Measurements from ENCODE around the gene EPS8.
A peak's percentile ranks its signal among the peaks of the same experiment; 100 is the strongest.

EPS8 gene

DNA sequence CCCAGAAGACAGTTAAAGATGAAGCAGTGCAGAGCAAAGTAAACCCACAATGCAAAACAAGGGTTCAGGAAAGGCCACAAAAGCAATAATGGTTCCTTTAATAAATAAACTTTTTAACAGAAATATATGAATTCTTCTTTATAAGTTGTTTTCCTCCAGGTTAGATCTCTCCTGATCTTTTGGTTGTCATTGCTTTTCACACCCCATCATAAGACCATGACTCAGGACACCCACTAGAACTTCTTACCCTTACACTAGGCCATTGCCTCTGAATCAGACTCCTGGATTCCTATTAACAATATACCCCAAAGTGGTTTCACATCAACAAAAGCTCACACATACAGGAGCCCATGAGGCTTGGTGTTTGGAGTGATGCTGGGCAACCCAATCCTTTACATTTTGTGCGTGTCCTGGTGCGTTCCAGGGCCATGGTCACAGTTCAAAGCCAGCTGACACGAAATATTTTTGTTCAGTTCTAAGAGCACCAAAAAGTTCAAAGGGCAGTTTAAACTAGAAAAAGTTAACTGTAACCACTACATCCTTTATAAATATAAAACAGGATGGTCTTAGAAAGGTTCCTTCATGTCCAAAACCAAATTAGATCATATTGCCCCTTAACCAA lies 187.0 kb downstream of the EPS8 start:
- no peak overlapping the region for H3K4me3 Mint-ChIP-seq
- peaks cover 2% of the 10 kb centered on the region for H3K4me1 Mint-ChIP-seq
- H3K27me3 Mint-ChIP-seq = peaks cover 4% of the 10 kb centered on the region
- H3K27ac Mint-ChIP-seq = no peak overlapping the region
- DNase-seq (ENCODE audit: low spot score in 2 of 2) (no peak), ATAC-seq (ENCODE audit: low read depth) (no peak)
- H3K9me3 Mint-ChIP-seq = no peaks in the 10 kb centered on the region
- H3K36me3 Mint-ChIP-seq = peaks cover 2% of the 10 kb centered on the region

DNA sequence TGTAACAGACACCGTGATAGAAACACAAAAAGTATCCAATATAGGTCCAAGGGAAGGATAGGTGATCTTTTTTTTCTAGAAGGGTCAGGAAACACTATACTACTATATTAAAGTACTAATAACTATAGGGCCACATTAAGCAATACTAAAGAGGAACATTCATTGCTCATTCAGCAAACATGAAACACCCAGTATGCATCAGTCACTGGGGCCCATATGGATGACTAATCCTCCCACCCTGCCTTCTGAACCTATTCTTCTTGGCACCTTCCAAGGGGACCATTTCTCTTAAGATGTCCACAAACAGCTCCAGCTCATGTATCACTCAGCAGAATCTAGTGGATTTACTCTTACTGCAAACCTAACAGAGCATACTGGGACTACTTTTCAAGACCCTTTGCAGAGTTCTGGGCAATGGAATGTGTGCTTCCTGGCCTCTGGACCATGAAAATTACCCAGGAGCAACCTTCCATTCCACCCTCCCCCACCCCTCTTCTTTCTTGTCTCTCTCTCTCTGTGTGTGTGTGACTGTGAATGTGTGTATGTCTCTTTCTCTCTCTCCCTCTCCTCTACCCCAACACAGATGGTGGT lies 187.9 kb downstream of the EPS8 start:
- Mint-ChIP-seq H3K27me3 (peaks cover 4% of the 10 kb centered on the region), H3K36me3 (peaks cover 2% of the 10 kb centered on the region), H3K27ac (no peak overlapping the region), H3K4me1 (peaks cover 2% of the 10 kb centered on the region), H3K4me3 (no peak overlapping the region), H3K9me3 (no peaks in the 10 kb centered on the region)
- DNase-seq (ENCODE audit: low spot score in 2 of 2) (no peak), ATAC-seq (ENCODE audit: low read depth) (no peak)

DNA sequence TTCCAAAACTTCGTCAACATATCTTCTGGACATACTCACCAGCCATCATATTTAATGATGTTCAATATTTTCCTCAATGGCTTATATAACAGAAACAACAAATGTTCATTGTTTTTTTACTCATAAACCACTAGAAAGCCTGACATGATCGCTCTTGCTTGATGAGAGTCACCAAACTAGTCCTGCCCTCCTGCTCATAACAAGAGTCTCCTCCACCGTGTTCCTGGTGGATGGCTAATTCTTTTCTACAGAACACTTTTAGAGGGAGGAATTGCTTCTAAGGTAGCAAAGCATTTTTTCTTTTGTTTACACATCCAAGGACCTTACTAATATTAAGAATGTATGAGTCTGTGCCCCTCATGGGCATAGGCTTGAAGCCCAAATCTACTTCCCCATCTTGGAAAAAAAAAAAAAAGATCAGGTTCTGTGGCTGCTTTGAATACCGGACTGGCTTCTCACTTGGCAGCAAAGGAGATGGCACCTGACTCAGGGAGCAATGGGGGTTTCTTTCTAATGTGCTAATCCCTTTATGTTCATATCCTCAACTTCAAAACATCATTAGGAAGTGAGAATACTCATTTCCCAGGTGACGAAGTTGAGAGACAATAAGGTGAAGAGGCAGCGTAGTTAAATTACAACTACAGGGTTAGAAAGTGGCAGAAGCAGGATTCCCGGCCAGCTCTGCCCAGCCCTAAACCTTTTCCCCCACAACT lies 188.8 kb downstream of the EPS8 start:
- no peak overlapping the region for H3K4me3 Mint-ChIP-seq
- peaks cover 4% of the 10 kb centered on the region for H3K4me1 Mint-ChIP-seq
- peaks cover 5% of the 10 kb centered on the region for H3K36me3 Mint-ChIP-seq

DNA sequence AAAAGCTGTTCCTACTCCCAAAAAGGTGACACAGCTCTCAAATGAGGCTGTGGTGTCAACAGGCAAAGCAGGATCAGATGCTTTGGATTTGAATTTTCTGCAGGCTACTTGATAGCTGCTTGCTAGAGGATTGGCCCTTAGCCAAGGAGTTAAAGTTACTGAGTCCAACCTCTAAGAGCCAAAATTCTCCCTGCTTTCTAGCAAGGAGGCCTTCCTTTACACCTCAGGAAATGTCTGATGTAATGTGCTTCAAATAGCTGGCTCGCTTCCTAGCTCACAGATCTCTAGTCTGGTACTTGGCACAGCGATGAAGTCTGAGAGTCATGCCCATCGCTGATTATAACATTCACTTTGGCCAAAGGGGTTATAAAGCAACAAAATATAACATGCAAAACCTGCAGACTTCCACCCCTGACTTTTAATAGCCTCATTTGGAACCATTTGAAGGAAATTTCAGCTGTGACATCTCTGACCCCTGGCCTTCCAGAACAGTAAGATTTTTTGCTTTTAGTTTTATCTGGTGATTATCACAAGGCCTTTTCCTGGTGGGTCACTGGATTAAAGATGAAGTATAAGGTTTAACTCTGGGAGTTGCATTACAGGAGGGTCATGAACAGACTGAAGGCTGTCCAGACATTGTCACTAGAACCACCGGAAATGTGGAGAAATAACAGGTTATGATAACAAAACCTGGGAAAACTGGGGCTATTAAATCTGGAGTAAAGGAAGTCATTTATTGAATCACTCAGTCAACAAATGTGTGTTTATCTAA lies 189.7 kb downstream of the EPS8 start:
- DNase-seq (ENCODE audit: low spot score in 2 of 2) (no peak), ATAC-seq (ENCODE audit: low read depth) (no peak)
- Mint-ChIP-seq H3K27me3 (peaks cover 3% of the 10 kb centered on the region), H3K9me3 (no peaks in the 10 kb centered on the region), H3K36me3 (peaks cover 6% of the 10 kb centered on the region), H3K27ac (no peak overlapping the region), H3K4me1 (peaks cover 4% of the 10 kb centered on the region), H3K4me3 (no peak overlapping the region)

More for the DNA sequence above, 188.8 kb downstream of the EPS8 start:
- ATAC-seq (ENCODE audit: low read depth) (no peak), DNase-seq (ENCODE audit: low spot score in 2 of 2) (no peak)
- Mint-ChIP-seq H3K27me3 (peaks cover 3% of the 10 kb centered on the region), H3K27ac (no peak overlapping the region), H3K9me3 (no peaks in the 10 kb centered on the region)

DNA sequence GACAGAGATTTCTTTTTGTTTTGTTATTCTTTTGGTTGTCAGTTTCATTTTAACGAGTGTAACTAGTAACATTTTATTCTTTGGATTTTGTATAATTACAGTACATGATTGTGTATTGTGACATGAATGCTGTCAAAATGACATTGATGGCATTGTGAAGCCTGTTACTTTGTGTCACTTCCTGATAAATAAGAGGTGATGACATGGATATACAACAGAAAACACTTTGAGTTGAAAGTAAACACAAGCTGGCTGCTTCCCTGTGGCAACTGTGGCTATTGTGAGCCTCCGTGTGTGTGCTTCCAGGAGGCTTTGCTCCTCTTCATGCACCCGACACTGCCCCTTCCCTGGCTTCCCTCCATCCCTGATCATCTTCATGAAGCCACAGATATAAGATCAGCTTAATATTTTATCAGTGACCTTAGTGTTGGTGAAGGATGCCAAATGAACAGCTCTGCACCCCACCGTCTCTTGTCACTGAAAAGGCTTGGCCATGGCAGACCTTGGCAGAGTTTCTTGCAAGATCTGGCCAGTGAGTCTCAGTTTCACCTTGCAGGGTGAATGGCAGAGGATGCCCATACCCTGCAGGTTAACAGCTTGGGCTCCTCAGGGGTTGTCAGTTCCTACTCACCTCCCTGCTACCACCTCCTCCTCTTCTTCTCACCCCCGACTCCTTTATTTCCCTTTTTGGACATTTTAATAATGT lies 191.9 kb downstream of the EPS8 start:
- H3K4me3 Mint-ChIP-seq = no peak overlapping the region
- H3K36me3 Mint-ChIP-seq = peaks cover 9% of the 10 kb centered on the region
- H3K4me1 Mint-ChIP-seq = peaks cover 4% of the 10 kb centered on the region
- H3K27ac Mint-ChIP-seq = no peak overlapping the region
- H3K27me3 Mint-ChIP-seq = no peaks in the 10 kb centered on the region
- no peak for DNase-seq (ENCODE audit: low spot score in 2 of 2)
- no peak for ATAC-seq (ENCODE audit: low read depth)
- no peaks in the 10 kb centered on the region for H3K9me3 Mint-ChIP-seq

DNA sequence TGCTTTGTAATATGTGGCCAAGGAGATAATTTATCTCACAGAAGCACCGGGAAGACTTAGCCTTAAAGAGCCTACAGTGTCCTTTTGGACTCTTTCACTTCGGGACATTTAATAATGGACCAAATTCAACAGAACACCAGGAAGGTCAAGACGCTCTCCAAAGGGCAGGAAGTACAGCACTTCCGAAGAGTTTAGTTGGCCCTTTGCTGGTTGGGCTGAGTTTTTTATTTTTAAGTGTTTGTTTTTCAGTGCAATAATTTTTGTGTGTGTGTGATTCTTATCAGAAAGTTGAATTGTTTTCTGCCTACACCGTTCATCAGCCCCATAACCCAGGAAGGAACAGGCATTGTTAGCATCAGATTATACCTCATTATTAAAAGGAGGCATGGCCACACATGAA lies 193.0 kb downstream of the EPS8 start:
- ATAC-seq (ENCODE audit: low read depth) = no peak
- no peaks in the 10 kb centered on the region for H3K27me3 Mint-ChIP-seq

DNA sequence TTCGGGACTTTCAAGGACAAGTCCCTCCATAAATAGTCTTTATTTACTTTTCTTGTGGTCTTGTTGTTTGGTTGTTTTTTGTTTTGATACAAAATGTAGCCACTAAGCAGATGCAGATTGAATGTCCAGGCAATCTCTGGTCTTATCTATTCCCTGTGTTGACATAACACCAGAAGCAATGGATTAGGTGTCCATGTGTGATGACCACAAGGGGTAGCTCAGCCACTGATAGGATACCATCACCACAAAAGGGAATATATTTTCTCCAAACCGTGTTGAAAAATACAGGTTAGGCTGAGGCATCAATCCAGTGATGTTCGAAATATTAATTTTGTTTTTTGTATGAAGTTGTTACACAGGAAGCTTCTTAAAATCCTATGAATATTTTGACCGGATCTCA lies 196.3 kb downstream of the EPS8 start:
- Mint-ChIP-seq H3K4me3 (no peak overlapping the region), H3K36me3 (peaks cover 18% of the 10 kb centered on the region), H3K9me3 (no peaks in the 10 kb centered on the region), H3K4me1 (peaks cover 10% of the 10 kb centered on the region), H3K27me3 (no peaks in the 10 kb centered on the region), H3K27ac (no peak overlapping the region)
- DNase-seq (ENCODE audit: low spot score in 2 of 2) = no peak
- ATAC-seq (ENCODE audit: low read depth) = no peak

More for the DNA sequence above, 193.0 kb downstream of the EPS8 start:
- Mint-ChIP-seq H3K4me3 (no peak overlapping the region), H3K4me1 (peaks cover 4% of the 10 kb centered on the region), H3K36me3 (peaks cover 10% of the 10 kb centered on the region), H3K27ac (no peak overlapping the region), H3K9me3 (no peaks in the 10 kb centered on the region)
- no peak for DNase-seq (ENCODE audit: low spot score in 2 of 2)

DNA sequence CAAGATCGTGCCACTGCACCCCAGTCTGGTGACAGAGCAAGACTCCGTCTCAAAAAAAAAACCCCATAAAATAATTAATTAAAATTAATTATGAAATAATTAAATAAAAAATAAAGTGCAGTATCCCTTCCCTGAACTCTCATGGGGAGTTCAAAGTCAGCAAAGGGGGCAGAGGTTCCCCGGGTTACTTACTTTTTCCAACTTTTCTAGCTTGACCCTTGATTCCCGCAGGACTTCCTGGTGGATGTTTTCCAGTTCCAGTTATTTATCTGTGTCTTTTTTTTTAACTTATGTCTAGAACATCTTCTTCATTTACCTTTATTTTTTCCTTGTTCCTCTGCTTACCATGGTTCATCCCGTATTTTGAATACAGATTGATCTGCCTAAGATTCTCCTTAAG lies 197.4 kb downstream of the EPS8 start:
- H3K36me3 Mint-ChIP-seq = peaks cover 21% of the 10 kb centered on the region
- DNase-seq (ENCODE audit: low spot score in 2 of 2) (no peak), ATAC-seq (ENCODE audit: low read depth) (no peak)
- H3K27ac Mint-ChIP-seq = no peak overlapping the region
- H3K27me3 Mint-ChIP-seq = no peaks in the 10 kb centered on the region
- no peaks in the 10 kb centered on the region for H3K9me3 Mint-ChIP-seq
- peaks cover 8% of the 10 kb centered on the region for H3K4me1 Mint-ChIP-seq
- H3K4me3 Mint-ChIP-seq = no peak overlapping the region

DNA sequence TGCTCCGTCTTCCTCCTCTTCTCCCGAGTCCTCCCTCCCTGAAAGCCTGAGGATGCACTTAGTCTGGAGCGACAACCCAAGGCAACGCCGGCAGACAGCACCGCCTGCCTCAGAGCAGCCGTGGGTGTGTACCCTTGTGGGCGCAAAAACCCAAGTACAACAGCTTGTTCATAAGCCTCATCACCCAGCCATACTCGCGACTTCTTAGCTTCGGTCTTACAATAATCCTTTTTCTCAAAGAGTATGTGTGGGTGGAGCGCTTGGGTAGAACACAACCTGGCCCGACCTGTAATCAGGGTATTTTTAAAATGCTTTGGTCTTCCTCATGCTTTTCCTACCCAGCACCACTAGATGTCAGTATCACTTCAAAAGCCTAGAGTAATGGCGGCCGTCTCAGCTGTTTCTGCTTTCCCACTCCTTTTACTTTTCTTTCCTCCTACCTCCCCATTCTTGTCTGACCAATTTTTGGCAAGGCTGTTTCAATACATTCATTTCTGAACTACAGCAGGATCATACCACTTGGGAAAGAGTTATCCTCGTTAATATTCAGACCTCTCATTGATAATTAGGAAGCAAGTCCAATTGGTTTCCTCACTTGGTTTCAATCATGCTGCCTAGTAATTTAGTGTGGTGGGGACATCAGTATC lies 198.9 kb downstream of the EPS8 start:
- Mint-ChIP-seq H3K27me3 (no peaks in the 10 kb centered on the region), H3K27ac (peak overlapping the region; percentile 81), H3K4me1 (peaks cover 6% of the 10 kb centered on the region), H3K4me3 (peak overlapping the region; percentile 70), H3K36me3 (peaks cover 21% of the 10 kb centered on the region), H3K9me3 (no peaks in the 10 kb centered on the region)
- ATAC-seq (ENCODE audit: low read depth) (peak; percentile 96), DNase-seq (ENCODE audit: low spot score in 2 of 2) (peak; percentile 18 to 46)

DNA sequence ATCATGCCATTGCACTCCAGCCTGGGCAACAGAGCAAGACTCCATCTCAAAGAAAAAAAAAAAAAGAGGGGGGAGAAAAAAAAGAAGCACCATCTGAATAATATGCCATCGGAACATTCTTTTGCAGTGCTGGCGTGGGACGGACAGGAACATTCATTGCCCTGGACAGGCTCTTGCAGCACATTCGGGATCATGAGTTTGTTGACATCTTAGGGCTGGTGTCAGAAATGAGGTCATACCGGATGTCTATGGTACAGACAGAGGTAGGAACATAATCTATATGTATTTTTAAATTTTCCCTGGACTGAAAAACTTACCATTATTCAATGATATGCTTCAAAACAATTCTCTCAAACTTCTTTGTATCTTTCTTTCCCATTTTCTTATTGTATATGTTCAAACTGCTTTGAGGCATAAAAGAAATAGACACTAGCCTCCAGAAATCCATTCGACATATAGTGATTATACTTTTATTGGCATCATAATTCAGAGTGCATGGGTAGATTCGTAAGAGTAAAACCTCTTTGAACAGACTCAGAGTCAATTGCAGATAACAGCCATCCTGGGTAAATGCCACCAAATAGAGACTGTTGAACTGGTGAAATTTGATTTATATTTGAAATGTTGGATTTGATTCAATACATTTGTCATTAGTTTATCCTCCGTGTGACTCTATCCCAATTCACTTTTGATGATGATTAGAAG lies 199.7 kb downstream of the EPS8 start:
- H3K4me1 Mint-ChIP-seq = peaks cover 6% of the 10 kb centered on the region
- H3K27me3 Mint-ChIP-seq = no peaks in the 10 kb centered on the region
- ATAC-seq (ENCODE audit: low read depth) (no peak), DNase-seq (ENCODE audit: low spot score in 2 of 2) (no peak)
- H3K27ac Mint-ChIP-seq = no peak overlapping the region
- no peak overlapping the region for H3K4me3 Mint-ChIP-seq
- peaks cover 21% of the 10 kb centered on the region for H3K36me3 Mint-ChIP-seq
- H3K9me3 Mint-ChIP-seq = no peaks in the 10 kb centered on the region

DNA sequence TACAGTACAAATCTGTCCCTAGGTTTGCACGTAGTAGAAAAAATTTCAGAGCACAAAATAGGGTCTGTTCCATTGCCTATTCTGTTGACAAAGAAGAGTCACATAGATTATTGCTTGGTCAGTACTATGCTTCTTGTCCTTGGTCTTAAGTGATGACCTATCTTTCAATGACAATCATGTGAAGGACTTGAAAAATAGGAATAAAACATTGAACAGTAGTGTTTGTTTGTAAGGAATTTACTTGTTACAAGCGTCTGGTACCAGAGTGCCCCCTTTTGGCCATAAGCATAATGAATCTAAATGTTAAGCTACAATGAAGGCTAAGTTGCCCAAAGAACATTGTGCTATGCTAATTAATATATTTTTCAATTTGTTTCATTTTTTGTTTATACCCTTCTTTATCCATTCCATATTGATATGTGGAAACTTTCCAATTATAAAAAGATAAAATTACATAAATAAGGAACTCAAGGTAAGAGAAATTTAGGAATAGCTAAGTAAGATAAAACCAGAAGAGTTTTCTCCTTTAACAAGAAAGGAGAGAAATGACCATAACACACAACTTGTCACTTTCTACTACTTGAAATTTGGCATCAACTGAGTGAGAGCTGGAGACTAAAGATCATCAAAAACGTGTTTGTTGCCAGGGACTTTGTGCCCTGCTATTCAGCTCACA lies 204.7 kb downstream of the EPS8 start:
- H3K9me3 Mint-ChIP-seq = no peaks in the 10 kb centered on the region
- peak in 1 of 2 donors; percentile 37 for DNase-seq (ENCODE audit: low spot score in 2 of 2)
- peak; percentile 50 for ATAC-seq (ENCODE audit: low read depth)

DNA sequence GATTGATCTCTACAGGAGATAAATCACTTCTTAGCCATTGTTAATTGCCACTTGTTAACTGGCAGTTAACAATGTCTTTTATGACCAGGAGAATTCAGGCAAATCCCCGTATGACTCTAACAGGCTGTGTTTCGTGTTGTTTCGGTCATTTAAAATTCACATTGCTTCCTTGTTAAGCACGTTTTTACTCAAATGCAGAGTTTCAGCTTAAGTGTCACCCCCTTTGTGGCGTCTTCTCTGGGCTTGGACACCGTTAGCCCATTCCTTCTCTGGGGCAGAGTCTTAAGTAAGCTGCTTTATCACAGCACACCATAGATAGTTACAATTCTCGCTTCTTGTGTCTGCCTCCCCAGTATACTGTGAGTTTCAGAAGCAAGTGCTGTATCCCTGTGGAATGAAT lies 205.4 kb downstream of the EPS8 start:
- peak overlapping the region; percentile 47 for H3K27ac Mint-ChIP-seq

More for the DNA sequence above, 204.7 kb downstream of the EPS8 start:
- H3K36me3 Mint-ChIP-seq = peaks cover 30% of the 10 kb centered on the region
- H3K27ac Mint-ChIP-seq = peak overlapping the region; percentile 47
- no peak overlapping the region for H3K4me3 Mint-ChIP-seq
- no peaks in the 10 kb centered on the region for H3K27me3 Mint-ChIP-seq
- H3K4me1 Mint-ChIP-seq = no peaks in the 10 kb centered on the region

More for the DNA sequence above, 205.4 kb downstream of the EPS8 start:
- H3K4me1 Mint-ChIP-seq = no peaks in the 10 kb centered on the region
- no peaks in the 10 kb centered on the region for H3K27me3 Mint-ChIP-seq
- DNase-seq (ENCODE audit: low spot score in 2 of 2) = no peak
- no peak for ATAC-seq (ENCODE audit: low read depth)
- no peak overlapping the region for H3K4me3 Mint-ChIP-seq
- H3K9me3 Mint-ChIP-seq = no peaks in the 10 kb centered on the region
- peaks cover 31% of the 10 kb centered on the region for H3K36me3 Mint-ChIP-seq
